IPS-NIHi7 (cell line): ENCODE data around the gene CKAP2L.
"Not testable (repeated sequence)": the region's sequence is repeated elsewhere in the genome, so short reads cannot be mapped to it uniquely, and the experiment has no call there.

Experiments used
- DNase-seq: peaks from one replicate; pipeline ENCODE4 v3.0.0; 2012; ENCODE audit warnings: mixed read lengths; ENCODE audit errors: extremely low spot score

CKAP2L gene

GRCh38 chr2:112726487-112727190 lies 37.8 kb downstream of the CKAP2L start:
- peak; percentile 98 for DNase-seq

- no peak for DNase-seq
Measured at GRCh38 chr2:112725545-112726457, 38.6 kb downstream of the CKAP2L start.

- peak; percentile 75 for DNase-seq
Measured at GRCh38 chr2:112724591-112725525, 39.6 kb downstream of the CKAP2L start.

- DNase-seq, result no peak
Measured at GRCh38 chr2:112723995-112724394, 40.4 kb downstream of the CKAP2L start.

- no peak for DNase-seq
Measured at GRCh38 chr2:112723547-112723940, 40.9 kb downstream of the CKAP2L start.

- DNase-seq, result no peak
Measured at GRCh38 chr2:112722816-112723546, 41.4 kb downstream of the CKAP2L start.

- DNase-seq, result no peak
Measured at GRCh38 chr2:112721819-112722522, 42.4 kb downstream of the CKAP2L start.

GRCh38 chr2:112720785-112721184 lies 43.6 kb downstream of the CKAP2L start, which contains the start of gene NT5DC4:
Gene NT5DC4, plus strand, starts transcription at chr2:112721020. Its CDS starts 60 bp downstream, at chr2:112721080.
- no peak for DNase-seq

GRCh38 chr2:112718863-112719370 lies 45.5 kb downstream of the CKAP2L start:
- DNase-seq, result no peak

GRCh38 chr2:112716826-112717352 lies 47.5 kb downstream of the CKAP2L start:
- DNase-seq, result not testable (repeated sequence)

- not testable (repeated sequence) for DNase-seq
Measured at GRCh38 chr2:112716094-112716493, 48.3 kb downstream of the CKAP2L start.

GRCh38 chr2:112714836-112715631 lies 49.4 kb downstream of the CKAP2L start:
- no peak for DNase-seq

GRCh38 chr2:112714331-112714730 lies 50.1 kb downstream of the CKAP2L start:
- DNase-seq, result no peak

- no peak for DNase-seq
Measured at GRCh38 chr2:112713926-112714325, 50.5 kb downstream of the CKAP2L start.

GRCh38 chr2:112713585-112713925 lies 50.9 kb downstream of the CKAP2L start:
- no peak for DNase-seq

GRCh38 chr2:112712903-112713584 lies 51.4 kb downstream of the CKAP2L start:
- DNase-seq, result no peak

- no peak for DNase-seq
Measured at GRCh38 chr2:112712465-112712864, 51.9 kb downstream of the CKAP2L start.

- no peak for DNase-seq
Measured at GRCh38 chr2:112710956-112711750, 53.3 kb downstream of the CKAP2L start.
